ENCODE measurements around the gene CIC. TPM values are rescaled to one million over a fixed set of nuclear protein-coding genes. Genes with fewer than 3 reads are reported as not detected.

Gene CIC
- total RNA-seq, 1 donor from 2014 or later = 63.9 TPM

DNA sequence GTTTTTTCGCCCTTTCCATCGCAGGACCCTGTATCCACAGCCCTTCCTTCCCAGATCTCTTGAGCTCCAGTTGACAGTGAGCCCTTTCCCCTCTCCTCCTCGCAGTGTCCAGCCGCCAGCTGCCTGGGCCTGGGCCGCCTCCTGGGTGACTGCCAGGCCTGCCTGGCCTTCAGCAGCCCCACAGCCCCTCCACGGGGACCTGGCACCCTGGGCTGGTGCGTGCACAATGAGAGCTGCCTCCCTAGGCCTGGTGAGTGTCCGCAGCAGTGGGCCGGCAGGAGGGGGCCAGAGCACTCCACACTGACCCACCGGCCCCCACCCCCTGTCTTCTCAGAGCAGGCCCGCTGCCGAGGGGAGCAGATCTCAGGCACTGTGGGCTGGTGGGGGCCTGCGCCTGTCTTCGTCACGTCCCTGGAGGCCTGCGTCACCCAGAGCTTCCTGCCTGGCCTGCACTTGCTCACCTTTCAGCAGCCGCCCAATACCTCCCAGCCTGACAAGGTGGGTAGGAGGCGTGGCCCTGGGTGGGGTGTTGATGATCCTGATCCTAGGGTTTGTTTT is 75.4 kb downstream of the CIC start:
- H3K4me3 ChIP-seq (ENCODE audit: low read depth, low read length) = no peak overlapping the region
- DNase-seq (ENCODE audit: low read depth) = no peak
- TF ChIP-seq, protein P1, sequence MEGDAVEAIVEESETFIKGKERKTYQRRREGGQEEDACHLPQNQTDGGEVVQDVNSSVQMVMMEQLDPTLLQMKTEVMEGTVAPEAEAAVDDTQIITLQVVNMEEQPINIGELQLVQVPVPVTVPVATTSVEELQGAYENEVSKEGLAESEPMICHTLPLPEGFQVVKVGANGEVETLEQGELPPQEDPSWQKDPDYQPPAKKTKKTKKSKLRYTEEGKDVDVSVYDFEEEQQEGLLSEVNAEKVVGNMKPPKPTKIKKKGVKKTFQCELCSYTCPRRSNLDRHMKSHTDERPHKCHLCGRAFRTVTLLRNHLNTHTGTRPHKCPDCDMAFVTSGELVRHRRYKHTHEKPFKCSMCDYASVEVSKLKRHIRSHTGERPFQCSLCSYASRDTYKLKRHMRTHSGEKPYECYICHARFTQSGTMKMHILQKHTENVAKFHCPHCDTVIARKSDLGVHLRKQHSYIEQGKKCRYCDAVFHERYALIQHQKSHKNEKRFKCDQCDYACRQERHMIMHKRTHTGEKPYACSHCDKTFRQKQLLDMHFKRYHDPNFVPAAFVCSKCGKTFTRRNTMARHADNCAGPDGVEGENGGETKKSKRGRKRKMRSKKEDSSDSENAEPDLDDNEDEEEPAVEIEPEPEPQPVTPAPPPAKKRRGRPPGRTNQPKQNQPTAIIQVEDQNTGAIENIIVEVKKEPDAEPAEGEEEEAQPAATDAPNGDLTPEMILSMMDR (conservative IDR thresholded peaks at IDR 0.05; ENCODE audit: low read depth, low read length) = no peak

Other genes starting within 250 kb of the CIC start
- 2.5 and 14.3 TPM in 2 replicates for gene GRIK5, start 199.0 kb upstream of the CIC start, total RNA-seq
- 19.6 and 22.1 TPM in 2 replicates for gene ZNF574, start 193.1 kb upstream of the CIC start, total RNA-seq
- gene POU2F2, start 136.8 kb upstream of the CIC start, total RNA-seq = 0.46 and 3.2 TPM in 2 replicates
- gene DEDD2, start 51.6 kb upstream of the CIC start, total RNA-seq = 29.9 and 56.4 TPM in 2 replicates
- 3.9 and 7.5 TPM in 2 replicates for gene ZNF526, start 48.9 kb upstream of the CIC start, total RNA-seq
- 30.9 and 33.9 TPM in 2 replicates for gene GSK3A, start 26.6 kb upstream of the CIC start, total RNA-seq
- gene ERF, start 14.1 kb upstream of the CIC start, total RNA-seq = 36.3 and 48.6 TPM in 2 replicates
- gene PRR19, start 32.9 kb downstream of the CIC start, total RNA-seq = 0.23 and 2.7 TPM in 2 replicates
- gene PAFAH1B3, start 33.4 kb downstream of the CIC start, total RNA-seq = 157 and 183 TPM in 2 replicates
- gene TMEM145, start 44.1 kb downstream of the CIC start, total RNA-seq = 0.63 TPM in 1 of 2 replicates, not detected in the other
- gene MEGF8, start 56.4 kb downstream of the CIC start, total RNA-seq = 16.5 and 30.2 TPM in 2 replicates
- 5.0 and 5.7 TPM in 2 replicates for gene CNFN, start 121.0 kb downstream of the CIC start, total RNA-seq
- gene LIPE, start 158.1 kb downstream of the CIC start, total RNA-seq = 3.7 and 11.4 TPM in 2 replicates
- not detected in 2 replicates for gene CXCL17, start 173.7 kb downstream of the CIC start, total RNA-seq